ENCODE results near the gene FOXI1.

Gene FOXI1

DNA sequence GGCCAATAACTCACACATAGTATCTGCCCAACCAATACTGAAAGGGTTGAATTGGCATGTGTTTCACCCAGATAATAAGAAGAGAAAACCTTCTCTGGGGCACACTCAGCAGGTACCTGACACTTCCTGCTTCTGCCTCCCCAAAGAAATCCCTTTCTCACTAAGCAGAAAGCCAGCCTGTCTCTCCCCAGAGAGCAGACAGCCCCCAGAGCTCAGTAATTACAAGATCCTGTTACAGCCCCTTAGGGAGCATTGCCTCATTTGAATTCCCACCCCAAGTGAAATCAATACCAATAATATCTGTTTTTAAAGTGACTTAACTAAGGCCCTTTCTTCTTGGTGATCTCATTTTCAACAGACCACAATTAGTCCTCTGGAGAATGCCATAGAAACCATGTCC is 38.5 kb upstream of the FOXI1 start:
- Histone ChIP-seq H3K4me3 (ENCODE audit: severe bottlenecking) (no peak overlapping the region), H3K27me3 (ENCODE audit: insufficient read depth, poor library complexity, severe bottlenecking) (no peaks in the 10 kb centered on the region), H3K4me1 (ENCODE audit: insufficient read depth, poor library complexity, severe bottlenecking) (no peaks in the 10 kb centered on the region), H3K9me3 (ENCODE audit: severe bottlenecking) (no peaks in the 10 kb centered on the region), H3K27ac (ENCODE audit: poor library complexity, severe bottlenecking) (no peak overlapping the region), H3K36me3 (ENCODE audit: low read depth) (no peaks in the 10 kb centered on the region)
- DNase-seq (ENCODE audit: low spot score) (no peak), ATAC-seq (ENCODE audit: low read depth) (no peak)
- no peak for TF ChIP-seq CTCF (IDR thresholded peaks at IDR 0.05; ENCODE audit: poor library complexity, severe bottlenecking)

GRCh38 chr5:170067574-170068170 is 38.0 kb upstream of the FOXI1 start:
- ATAC-seq (ENCODE audit: low read depth) (no peak), DNase-seq (ENCODE audit: low spot score) (no peak)
- no peaks in the 10 kb centered on the region for H3K4me1 ChIP-seq (ENCODE audit: insufficient read depth, poor library complexity, severe bottlenecking)
- no peak for TF ChIP-seq CTCF (IDR thresholded peaks at IDR 0.05; ENCODE audit: poor library complexity, severe bottlenecking)
- no peaks in the 10 kb centered on the region for H3K9me3 ChIP-seq (ENCODE audit: severe bottlenecking)
- no peak overlapping the region for H3K27ac ChIP-seq (ENCODE audit: poor library complexity, severe bottlenecking)
- H3K36me3 ChIP-seq (ENCODE audit: low read depth), result no peaks in the 10 kb centered on the region
- no peak overlapping the region for H3K4me3 ChIP-seq (ENCODE audit: severe bottlenecking)
- no peaks in the 10 kb centered on the region for H3K27me3 ChIP-seq (ENCODE audit: insufficient read depth, poor library complexity, severe bottlenecking)

- no peak overlapping the region for H3K4me3 ChIP-seq (ENCODE audit: severe bottlenecking)
- ATAC-seq (ENCODE audit: low read depth) (no peak; the same call in 2 of the 3 replicates), DNase-seq (ENCODE audit: low spot score) (no peak)
- H3K27me3 ChIP-seq (ENCODE audit: insufficient read depth, poor library complexity, severe bottlenecking), result peaks cover 6% of the 10 kb centered on the region
- no peak overlapping the region for H3K27ac ChIP-seq (ENCODE audit: poor library complexity, severe bottlenecking)
- no peak for TF ChIP-seq CTCF (IDR thresholded peaks at IDR 0.05; ENCODE audit: poor library complexity, severe bottlenecking)
- no peaks in the 10 kb centered on the region for H3K4me1 ChIP-seq (ENCODE audit: insufficient read depth, poor library complexity, severe bottlenecking)
- H3K36me3 ChIP-seq (ENCODE audit: low read depth), result no peaks in the 10 kb centered on the region
- no peaks in the 10 kb centered on the region for H3K9me3 ChIP-seq (ENCODE audit: severe bottlenecking)
Observed at GRCh38 chr5:170069512-170069911, 36.2 kb upstream of the FOXI1 start.

- ATAC-seq (ENCODE audit: low read depth) (peak; percentile 70), DNase-seq (ENCODE audit: low spot score) (no peak)
- Histone ChIP-seq H3K4me1 (ENCODE audit: insufficient read depth, poor library complexity, severe bottlenecking) (no peaks in the 10 kb centered on the region), H3K36me3 (ENCODE audit: low read depth) (no peaks in the 10 kb centered on the region), H3K9me3 (ENCODE audit: severe bottlenecking) (no peaks in the 10 kb centered on the region), H3K4me3 (ENCODE audit: severe bottlenecking) (no peak overlapping the region), H3K27me3 (ENCODE audit: insufficient read depth, poor library complexity, severe bottlenecking) (peaks cover 6% of the 10 kb centered on the region), H3K27ac (ENCODE audit: poor library complexity, severe bottlenecking) (no peak overlapping the region)
- TF ChIP-seq CTCF (IDR thresholded peaks at IDR 0.05; ENCODE audit: poor library complexity, severe bottlenecking), result peak; percentile 94
Observed at GRCh38 chr5:170070556-170071412, 34.9 kb upstream of the FOXI1 start.

DNA sequence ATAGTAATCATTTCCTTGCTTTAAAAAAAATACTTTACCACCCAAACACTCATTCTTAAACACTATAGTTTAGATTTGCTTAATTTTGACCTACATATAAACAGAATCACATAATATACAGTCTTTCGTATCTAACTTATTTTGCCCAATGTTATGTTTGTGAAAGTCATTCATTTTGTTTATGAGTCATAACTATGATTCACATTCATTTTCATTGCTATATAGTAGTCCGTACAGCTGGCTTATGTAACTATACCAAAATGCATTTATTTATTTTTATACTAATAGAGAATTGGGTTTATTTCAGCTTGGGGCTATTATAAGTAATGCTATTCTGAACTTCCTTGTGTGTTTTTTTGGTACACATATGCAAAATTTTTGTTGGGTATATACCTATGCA is 33.9 kb upstream of the FOXI1 start:
- H3K27me3 ChIP-seq (ENCODE audit: insufficient read depth, poor library complexity, severe bottlenecking), result peaks cover 6% of the 10 kb centered on the region
- H3K36me3 ChIP-seq (ENCODE audit: low read depth), result no peaks in the 10 kb centered on the region
- H3K4me1 ChIP-seq (ENCODE audit: insufficient read depth, poor library complexity, severe bottlenecking), result no peaks in the 10 kb centered on the region
- H3K27ac ChIP-seq (ENCODE audit: poor library complexity, severe bottlenecking), result no peak overlapping the region
- ATAC-seq (ENCODE audit: low read depth) (no peak), DNase-seq (ENCODE audit: low spot score) (no peak)
- no peak overlapping the region for H3K4me3 ChIP-seq (ENCODE audit: severe bottlenecking)
- TF ChIP-seq CTCF (IDR thresholded peaks at IDR 0.05; ENCODE audit: poor library complexity, severe bottlenecking), result no peak
- H3K9me3 ChIP-seq (ENCODE audit: severe bottlenecking), result no peaks in the 10 kb centered on the region

Data from RWPE2 (cell line).